Measurements from ENCODE around the gene MAGI3. TPM values are rescaled to one million over a fixed set of nuclear protein-coding genes. Genes with fewer than 3 reads are reported as not detected.

The MAGI3 gene
- total and polyA plus RNA-seq, 2 of the 13 experiments (the other 11 are each of a cell fraction or from before 2014, with no cell fraction given), result 4.0 to 11.8 TPM

DNA sequence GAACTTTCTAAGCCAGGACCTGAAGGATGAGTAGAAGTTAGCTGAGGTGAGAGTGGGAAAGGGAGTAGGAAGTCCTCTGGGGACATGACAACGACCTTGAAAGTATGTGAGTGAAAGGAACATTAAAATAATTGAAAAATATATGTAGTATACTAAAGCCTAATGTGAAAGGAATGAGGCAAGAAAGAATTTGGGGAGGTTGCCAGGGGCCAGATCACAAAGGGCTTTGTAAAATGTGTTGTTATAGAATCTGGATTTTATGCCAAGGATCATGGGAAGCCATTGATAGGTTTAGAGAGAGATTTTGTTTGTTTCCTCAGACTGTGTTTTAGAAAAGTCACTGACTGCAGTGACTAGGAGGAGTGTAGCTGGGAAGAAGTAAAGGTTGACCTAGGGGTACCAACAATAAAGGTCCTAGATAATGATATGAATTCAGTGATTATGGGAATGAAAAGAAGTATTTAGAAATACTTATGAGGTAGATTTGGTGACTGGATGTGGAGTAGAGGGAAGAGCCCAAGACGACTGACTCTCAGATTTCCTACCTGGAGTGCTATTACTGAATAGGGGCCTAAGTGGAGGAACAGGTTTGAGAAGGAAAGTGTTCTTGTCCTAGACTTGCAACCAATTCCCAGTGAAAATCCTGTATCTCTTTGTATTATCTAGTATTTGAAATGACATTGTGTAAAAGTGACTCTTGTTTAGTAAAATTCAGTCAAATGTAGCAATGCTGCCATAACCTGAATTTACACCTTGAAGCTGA, 189.1 kb downstream of the MAGI3 start:
- H3K36me3 ChIP-seq (replicated peaks in 1 of 2; ENCODE audit: control insufficient read depth in 1 of 2, insufficient read depth in 2 of 2, low read length in 2 of 2), result peaks cover 0 to 5% of the 10 kb centered on the region in 2 experiments; a peak in 1 of 5 replicates
- no peaks in the 10 kb centered on the region for H3K79me2 ChIP-seq (ENCODE audit: insufficient read depth, low read length)
- 75% methylated on average over 2 of the region's 2 CpGs for WGBS (ENCODE audit: low lambda C conversion rate)
- intact Hi-C loops (cut with micrococcal nuclease; ENCODE audit: unreplicated experiment), result no loop called here
- DNase-seq (ENCODE audit: low spot score) (no peak), ATAC-seq (no peak), FAIRE-seq (no peak)
- H2AFZ ChIP-seq (ENCODE audit: low read length), result no peak overlapping the region
- H3K9ac ChIP-seq (ENCODE audit: insufficient read depth, low read depth, low read length), result no peak overlapping the region
- H3K4me1 ChIP-seq (ENCODE audit: insufficient read depth, low read length), result peaks cover 10% of the 10 kb centered on the region; the same call in 1 of the 2 replicates
- CTCF ChIA-PET (ENCODE audit: low intra/inter-chr PET ratio, low total read pairs), result no interaction called here
- TF ChIP-seq, protein P1, sequence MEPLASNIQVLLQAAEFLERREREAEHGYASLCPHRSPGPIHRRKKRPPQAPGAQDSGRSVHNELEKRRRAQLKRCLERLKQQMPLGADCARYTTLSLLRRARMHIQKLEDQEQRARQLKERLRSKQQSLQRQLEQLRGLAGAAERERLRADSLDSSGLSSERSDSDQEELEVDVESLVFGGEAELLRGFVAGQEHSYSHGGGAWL (CRISPR knock-in tag; IDR thresholded peaks at IDR 0.05), result no peak
- H3K9me3 ChIP-seq (ENCODE audit: low read length), result no peaks in the 10 kb centered on the region
- in situ Hi-C loops (cut with HindIII; ENCODE audit: extremely low pct_ligation_motif_present, low pct_unique_long_range_greater_than_20kb), result no loop called here
- BruUV-seq (replicated peaks), result no TSS peak
- H3K27ac ChIP-seq (ENCODE audit: extremely low read length, insufficient read depth, low read length), result no peak overlapping the region
- no peaks in the 10 kb centered on the region for H4K20me1 ChIP-seq (ENCODE audit: insufficient read depth, low read length)
- no peak overlapping the region for H3K4me2 ChIP-seq (ENCODE audit: low read depth, low read length)
- H3K4me3 ChIP-seq (replicated peaks in 1 of 3; ENCODE audit: insufficient read depth in 1 of 3, low read depth in 2 of 3, low read length in 3 of 3), result no peak overlapping the region
- POLR2A ChIA-PET, result no interaction called here
- H3K27me3 ChIP-seq (ENCODE audit: control insufficient read depth in 1 of 2, insufficient read depth in 2 of 2, low read length in 2 of 2), result no peaks in the 10 kb centered on the region

DNA sequence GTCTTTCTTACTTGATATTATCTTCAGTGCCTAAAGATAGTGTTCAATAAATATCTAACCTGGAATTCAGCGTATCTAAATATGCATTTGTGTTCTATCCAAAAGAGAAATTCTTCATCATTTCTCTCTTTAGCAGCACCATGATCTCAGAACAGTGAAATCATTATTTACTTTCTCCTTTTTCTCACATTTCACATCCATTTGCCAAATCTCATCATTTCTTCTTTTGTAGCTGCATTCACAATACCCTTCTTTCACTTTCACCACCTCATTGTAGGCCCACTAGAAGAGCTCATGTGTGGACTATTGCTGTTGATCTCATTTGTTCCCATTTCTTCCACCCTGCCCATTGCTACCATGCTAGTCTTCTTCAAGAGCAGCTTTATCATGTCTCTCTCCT, 191.0 kb downstream of the MAGI3 start:
- H3K9me3 ChIP-seq (ENCODE audit: low read length), result no peaks in the 10 kb centered on the region
- ChIA-PET POLR2A (no interaction called here), CTCF (ENCODE audit: low intra/inter-chr PET ratio, low total read pairs) (no interaction called here)
- no TSS peak for BruUV-seq (replicated peaks)
- H4K20me1 ChIP-seq (ENCODE audit: insufficient read depth, low read length), result no peaks in the 10 kb centered on the region
- H2AFZ ChIP-seq (ENCODE audit: low read length), result no peak overlapping the region
- H3K4me3 ChIP-seq (replicated peaks in 1 of 3; ENCODE audit: insufficient read depth in 1 of 3, low read depth in 2 of 3, low read length in 3 of 3), result no peak overlapping the region
- H3K36me3 ChIP-seq (replicated peaks in 1 of 2; ENCODE audit: control insufficient read depth in 1 of 2, insufficient read depth in 2 of 2, low read length in 2 of 2), result peaks cover 0 to 5% of the 10 kb centered on the region in 2 experiments; a peak in 1 of 5 replicates
- no peak for ATAC-seq
- H3K4me1 ChIP-seq (ENCODE audit: insufficient read depth, low read length), result 0 out of 2 replicates have a peak, but pooled peaks cover under 1% of the 10 kb centered on the region
- H3K9ac ChIP-seq (ENCODE audit: insufficient read depth, low read depth, low read length), result no peak overlapping the region
- no peaks in the 10 kb centered on the region for H3K27me3 ChIP-seq (ENCODE audit: control insufficient read depth in 1 of 2, insufficient read depth in 2 of 2, low read length in 2 of 2)
- in situ Hi-C loops (cut with HindIII; ENCODE audit: extremely low pct_ligation_motif_present, low pct_unique_long_range_greater_than_20kb) (no loop called here), intact Hi-C loops (cut with micrococcal nuclease; ENCODE audit: unreplicated experiment) (no loop called here)
- no peak overlapping the region for H3K27ac ChIP-seq (ENCODE audit: extremely low read length, insufficient read depth, low read length)
- DNase-seq (ENCODE audit: low spot score), result no peak
- no peak for FAIRE-seq
- H3K79me2 ChIP-seq (ENCODE audit: insufficient read depth, low read length), result no peaks in the 10 kb centered on the region
- WGBS (ENCODE audit: low lambda C conversion rate), result 95% methylated on average over 1 of the region's 1 CpG
- H3K4me2 ChIP-seq (ENCODE audit: low read depth, low read length), result no peak overlapping the region
- TF ChIP-seq ZNF296 (CRISPR knock-in tag; conservative IDR thresholded peaks at IDR 0.05) (no peak), NFKBIZ (CRISPR knock-in tag; IDR thresholded peaks at IDR 0.05) (no peak), ZC3H13 (CRISPR knock-in tag; IDR thresholded peaks at IDR 0.05) (no peak), KLF13 (CRISPR knock-in tag; IDR thresholded peaks at IDR 0.05) (no peak), SCMH1 (CRISPR knock-in tag; IDR thresholded peaks at IDR 0.05; ENCODE audit: borderline replicate concordance) (no peak), ZNF737 (CRISPR knock-in tag; IDR thresholded peaks at IDR 0.05; ENCODE audit: borderline replicate concordance) (no peak), ZNF367 (CRISPR knock-in tag; IDR thresholded peaks at IDR 0.05; ENCODE audit: borderline replicate concordance) (no peak), ZNF17 (CRISPR knock-in tag; IDR thresholded peaks at IDR 0.05) (no peak)
- TF ChIP-seq, protein P2, sequence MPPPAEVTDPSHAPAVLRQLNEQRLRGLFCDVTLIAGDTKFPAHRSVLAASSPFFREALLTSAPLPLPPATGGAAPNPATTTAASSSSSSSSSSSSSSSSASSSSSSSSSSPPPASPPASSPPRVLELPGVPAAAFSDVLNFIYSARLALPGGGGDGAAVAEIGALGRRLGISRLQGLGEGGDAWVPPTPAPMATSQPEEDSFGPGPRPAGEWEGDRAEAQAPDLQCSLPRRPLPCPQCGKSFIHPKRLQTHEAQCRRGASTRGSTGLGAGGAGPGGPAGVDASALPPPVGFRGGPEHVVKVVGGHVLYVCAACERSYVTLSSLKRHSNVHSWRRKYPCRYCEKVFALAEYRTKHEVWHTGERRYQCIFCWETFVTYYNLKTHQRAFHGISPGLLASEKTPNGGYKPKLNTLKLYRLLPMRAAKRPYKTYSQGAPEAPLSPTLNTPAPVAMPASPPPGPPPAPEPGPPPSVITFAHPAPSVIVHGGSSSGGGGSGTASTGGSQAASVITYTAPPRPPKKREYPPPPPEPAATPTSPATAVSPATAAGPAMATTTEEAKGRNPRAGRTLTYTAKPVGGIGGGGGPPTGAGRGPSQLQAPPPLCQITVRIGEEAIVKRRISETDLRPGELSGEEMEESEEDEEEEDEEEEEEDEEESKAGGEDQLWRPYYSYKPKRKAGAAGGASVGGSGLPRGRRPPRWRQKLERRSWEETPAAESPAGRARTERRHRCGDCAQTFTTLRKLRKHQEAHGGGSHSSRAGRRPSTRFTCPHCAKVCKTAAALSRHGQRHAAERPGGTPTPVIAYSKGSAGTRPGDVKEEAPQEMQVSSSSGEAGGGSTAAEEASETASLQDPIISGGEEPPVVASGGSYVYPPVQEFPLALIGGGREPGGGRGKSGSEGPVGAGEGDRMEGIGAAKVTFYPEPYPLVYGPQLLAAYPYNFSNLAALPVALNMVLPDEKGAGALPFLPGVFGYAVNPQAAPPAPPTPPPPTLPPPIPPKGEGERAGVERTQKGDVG (CRISPR knock-in tag; IDR thresholded peaks at IDR 0.05; ENCODE audit: borderline replicate concordance), result no peak
